Chondrocyte (in vitro differentiated cells): Measurements from ENCODE around the gene PCA3. TPM values are rescaled to one million over a fixed set of nuclear protein-coding genes. Genes with fewer than 3 reads are reported as not detected.

Source experiments
- DNase-seq: peaks from one replicate; pipeline ENCODE4 v3.0.0; 2021; ENCODE audit warnings: mixed read lengths, low spot score
- H3K27ac Mint-ChIP-seq: one replicate; pipeline ENCODE4 v1.8.0; 2021; ENCODE audit warnings: mild to moderate bottlenecking, moderate library complexity, mixed read lengths; ENCODE audit not compliant: unreplicated experiment
- H3K27me3 Mint-ChIP-seq: 2 replicates; pipeline ENCODE4 v1.8.0; 2021; ENCODE audit warnings: low read depth, mixed read lengths
- H3K36me3 Mint-ChIP-seq: 2 replicates; pipeline ENCODE4 v1.8.0; 2021; ENCODE audit warnings: low read depth, mixed read lengths
- H3K4me1 Mint-ChIP-seq: 2 replicates; pipeline ENCODE4 v1.8.0; 2021; ENCODE audit warnings: low read depth, mild to moderate bottlenecking, mixed read lengths
- H3K4me3 Mint-ChIP-seq: one replicate; pipeline ENCODE4 v1.8.0; 2021; ENCODE audit warnings: mild to moderate bottlenecking, moderate library complexity, mixed read lengths; ENCODE audit not compliant: unreplicated experiment
- H3K9me3 Mint-ChIP-seq: 2 replicates; pipeline ENCODE4 v1.8.0; 2021; ENCODE audit warnings: low read depth, mixed read lengths
- total RNA-seq: library from RNA; stranded (reverse); gene quantifications from 3 replicates; pipeline ENCODE4 v1.2.1, GENCODE V29; 2021
- TF ChIP-seq, protein P1 (sequence below): fragments of 200-600 bp; sonication (generic); IDR thresholded peaks from 2 replicates; pipeline ENCODE4 v1.5.0; 2021; ENCODE audit warnings: antibody characterized with exemption, mild to moderate bottlenecking, moderate library complexity

PCA3 gene
- total RNA-seq, 1 donor from 2014 or later = not detected

DNA sequence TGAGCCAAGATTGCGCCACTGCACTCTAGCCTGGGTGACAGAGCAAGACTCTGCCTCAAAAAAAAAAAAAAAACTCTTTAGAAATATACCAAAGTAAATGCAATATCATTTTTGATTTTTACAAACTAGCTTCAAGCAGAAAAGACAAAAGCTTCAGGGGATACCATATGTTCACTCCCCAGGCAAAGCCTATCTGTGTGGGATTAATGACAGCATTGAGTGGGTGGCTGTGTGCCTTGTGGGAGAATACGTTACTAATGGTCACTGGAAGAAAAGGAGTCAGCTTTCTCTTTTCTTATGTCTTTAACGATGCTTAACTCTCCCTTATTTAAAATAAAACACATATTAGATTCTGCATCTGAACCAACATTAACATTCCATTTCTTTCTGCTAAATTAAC, 1.9 kb downstream of the PCA3 start:
- no peaks in the 10 kb centered on the region for H3K9me3 Mint-ChIP-seq
- TF ChIP-seq, protein P1, sequence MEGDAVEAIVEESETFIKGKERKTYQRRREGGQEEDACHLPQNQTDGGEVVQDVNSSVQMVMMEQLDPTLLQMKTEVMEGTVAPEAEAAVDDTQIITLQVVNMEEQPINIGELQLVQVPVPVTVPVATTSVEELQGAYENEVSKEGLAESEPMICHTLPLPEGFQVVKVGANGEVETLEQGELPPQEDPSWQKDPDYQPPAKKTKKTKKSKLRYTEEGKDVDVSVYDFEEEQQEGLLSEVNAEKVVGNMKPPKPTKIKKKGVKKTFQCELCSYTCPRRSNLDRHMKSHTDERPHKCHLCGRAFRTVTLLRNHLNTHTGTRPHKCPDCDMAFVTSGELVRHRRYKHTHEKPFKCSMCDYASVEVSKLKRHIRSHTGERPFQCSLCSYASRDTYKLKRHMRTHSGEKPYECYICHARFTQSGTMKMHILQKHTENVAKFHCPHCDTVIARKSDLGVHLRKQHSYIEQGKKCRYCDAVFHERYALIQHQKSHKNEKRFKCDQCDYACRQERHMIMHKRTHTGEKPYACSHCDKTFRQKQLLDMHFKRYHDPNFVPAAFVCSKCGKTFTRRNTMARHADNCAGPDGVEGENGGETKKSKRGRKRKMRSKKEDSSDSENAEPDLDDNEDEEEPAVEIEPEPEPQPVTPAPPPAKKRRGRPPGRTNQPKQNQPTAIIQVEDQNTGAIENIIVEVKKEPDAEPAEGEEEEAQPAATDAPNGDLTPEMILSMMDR = no peak
- peaks cover 2% of the 10 kb centered on the region for H3K36me3 Mint-ChIP-seq
- no peak overlapping the region for H3K4me3 Mint-ChIP-seq
- H3K27ac Mint-ChIP-seq = no peak overlapping the region
- peaks cover 14% of the 10 kb centered on the region for H3K27me3 Mint-ChIP-seq
- no peak for DNase-seq
- H3K4me1 Mint-ChIP-seq = no peaks in the 10 kb centered on the region

DNA sequence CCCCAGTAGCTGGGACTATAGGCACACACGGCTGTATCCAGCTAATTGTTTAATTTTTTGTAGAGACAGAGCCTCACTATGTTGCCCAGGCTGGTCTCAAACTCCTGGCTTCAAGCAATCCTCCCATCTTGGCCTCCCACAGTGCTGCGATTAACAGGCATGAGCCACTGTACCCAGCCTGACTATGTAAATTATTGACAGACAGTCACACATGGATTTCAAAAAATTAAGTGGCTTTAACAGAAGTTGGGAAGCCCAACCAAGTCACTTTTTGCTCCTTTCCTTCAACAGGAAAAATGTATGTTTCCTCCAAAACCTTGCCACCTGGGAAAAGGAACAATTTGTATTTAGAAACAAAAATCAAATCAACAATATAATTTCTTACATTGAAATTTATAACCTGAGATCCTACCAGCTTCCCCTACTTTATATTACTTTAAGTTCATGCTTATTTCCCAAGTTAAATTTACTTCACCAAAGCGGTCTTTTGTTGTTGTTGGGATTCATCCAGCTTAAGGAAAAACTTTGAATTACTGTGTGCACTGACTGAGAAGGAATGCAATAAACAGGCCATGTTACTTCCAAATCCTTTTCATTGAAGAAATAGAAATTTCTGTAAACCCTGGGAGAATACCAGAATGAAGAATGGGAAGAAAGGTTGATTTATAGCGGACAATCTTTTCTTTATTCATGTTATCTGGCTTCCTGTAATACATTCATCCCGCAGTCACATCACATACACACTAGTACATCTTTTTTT, 8.6 kb downstream of the PCA3 start:
- H3K27ac Mint-ChIP-seq = no peak overlapping the region
- no peak overlapping the region for H3K4me3 Mint-ChIP-seq
- H3K4me1 Mint-ChIP-seq = peaks cover 7% of the 10 kb centered on the region
- DNase-seq = no peak
- H3K27me3 Mint-ChIP-seq = peaks cover 11% of the 10 kb centered on the region
- H3K9me3 Mint-ChIP-seq = no peaks in the 10 kb centered on the region
- TF ChIP-seq, protein P1 = no peak
- H3K36me3 Mint-ChIP-seq = no peaks in the 10 kb centered on the region

DNA sequence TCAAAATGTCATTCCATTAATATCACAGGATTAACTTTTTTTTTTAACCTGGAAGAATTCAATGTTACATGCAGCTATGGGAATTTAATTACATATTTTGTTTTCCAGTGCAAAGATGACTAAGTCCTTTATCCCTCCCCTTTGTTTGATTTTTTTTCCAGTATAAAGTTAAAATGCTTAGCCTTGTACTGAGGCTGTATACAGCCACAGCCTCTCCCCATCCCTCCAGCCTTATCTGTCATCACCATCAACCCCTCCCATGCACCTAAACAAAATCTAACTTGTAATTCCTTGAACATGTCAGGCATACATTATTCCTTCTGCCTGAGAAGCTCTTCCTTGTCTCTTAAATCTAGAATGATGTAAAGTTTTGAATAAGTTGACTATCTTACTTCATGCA, 20.6 kb downstream of the PCA3 start:
- peaks cover 2% of the 10 kb centered on the region for H3K36me3 Mint-ChIP-seq
- DNase-seq = no peak
- TF ChIP-seq, protein P1 = no peak
- H3K27ac Mint-ChIP-seq = no peak overlapping the region
- no peak overlapping the region for H3K4me3 Mint-ChIP-seq
- H3K27me3 Mint-ChIP-seq = peaks cover 18% of the 10 kb centered on the region
- no peaks in the 10 kb centered on the region for H3K4me1 Mint-ChIP-seq
- no peaks in the 10 kb centered on the region for H3K9me3 Mint-ChIP-seq

DNA sequence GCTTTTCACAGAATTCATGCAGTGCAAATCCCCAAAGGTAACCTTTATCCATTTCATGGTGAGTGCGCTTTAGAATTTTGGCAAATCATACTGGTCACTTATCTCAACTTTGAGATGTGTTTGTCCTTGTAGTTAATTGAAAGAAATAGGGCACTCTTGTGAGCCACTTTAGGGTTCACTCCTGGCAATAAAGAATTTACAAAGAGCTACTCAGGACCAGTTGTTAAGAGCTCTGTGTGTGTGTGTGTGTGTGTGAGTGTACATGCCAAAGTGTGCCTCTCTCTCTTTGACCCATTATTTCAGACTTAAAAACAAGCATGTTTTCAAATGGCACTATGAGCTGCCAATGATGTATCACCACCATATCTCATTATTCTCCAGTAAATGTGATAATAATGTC, 21.3 kb downstream of the PCA3 start:
- peaks cover 20% of the 10 kb centered on the region for H3K27me3 Mint-ChIP-seq
- H3K4me1 Mint-ChIP-seq = no peaks in the 10 kb centered on the region
- no peak overlapping the region for H3K27ac Mint-ChIP-seq
- no peak overlapping the region for H3K4me3 Mint-ChIP-seq
- no peak for DNase-seq
- TF ChIP-seq, protein P1 = no peak
- peaks cover 2% of the 10 kb centered on the region for H3K36me3 Mint-ChIP-seq
- H3K9me3 Mint-ChIP-seq = no peaks in the 10 kb centered on the region

DNA sequence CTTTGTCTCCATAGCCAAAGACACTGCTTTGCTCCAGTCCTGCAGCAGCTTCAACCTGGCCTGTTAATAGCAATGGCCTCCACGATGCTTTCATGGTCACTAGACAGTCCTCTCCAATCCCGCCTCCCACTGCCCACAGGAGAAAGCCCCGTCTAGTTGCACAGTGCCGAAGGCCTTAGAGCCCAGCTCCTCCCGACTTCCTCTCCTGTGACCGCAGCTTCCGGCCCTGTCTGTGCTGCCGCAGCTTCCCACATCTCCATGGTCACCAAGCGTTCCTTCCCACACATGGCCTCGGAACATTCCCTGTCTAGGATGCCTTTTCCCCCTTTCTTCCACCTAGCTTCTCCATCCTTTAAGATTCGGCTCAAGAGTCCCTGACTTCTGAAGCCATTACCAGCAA, 23.4 kb downstream of the PCA3 start:
- Mint-ChIP-seq H3K27ac (no peak overlapping the region), H3K9me3 (no peaks in the 10 kb centered on the region), H3K36me3 (peaks cover 2% of the 10 kb centered on the region), H3K27me3 (peaks cover 22% of the 10 kb centered on the region), H3K4me3 (no peak overlapping the region), H3K4me1 (no peaks in the 10 kb centered on the region)
- TF ChIP-seq, protein P1 = no peak
- no peak for DNase-seq
